Mesenchymal stem cell (in vitro differentiated cells and primary cell): ENCODE results near the gene PLPPR3.

ENCODE experiments used
- DNase-seq: peaks from one replicate; pipeline ENCODE4 v3.0.0-alpha.2; 2013
- H2AFZ ChIP-seq: one replicate; pipeline ENCODE4 v1.6.1; 2013; ENCODE audit warnings: low read depth, mild to moderate bottlenecking, control low read depth, inconsistent platforms, low read length, moderate library complexity
- H2AK5ac ChIP-seq: 2 replicates; pipeline ENCODE4 v1.6.1; 2013; ENCODE audit warnings: low read length, moderate library complexity, mild to moderate bottlenecking, inconsistent platforms; ENCODE audit not compliant: severe bottlenecking
- H2BK120ac ChIP-seq: one replicate; pipeline ENCODE4 v1.6.1; 2013; ENCODE audit warnings: low read depth, mild to moderate bottlenecking, inconsistent platforms, low read length, moderate library complexity
- H2BK12ac ChIP-seq, 2 experiments: one replicate each; pipeline ENCODE4 v1.6.1; 2013; ENCODE audit warnings: inconsistent platforms in 2 of 2, low read length in 2 of 2, mild to moderate bottlenecking in 2 of 2, moderate library complexity in 2 of 2, control low read depth in 1 of 2
- H2BK15ac ChIP-seq: one replicate; pipeline ENCODE4 v1.6.1; 2013; ENCODE audit warnings: mild to moderate bottlenecking, low read depth, inconsistent platforms; ENCODE audit not compliant: poor library complexity, severe bottlenecking
- H2BK5ac ChIP-seq: 2 replicates; pipeline ENCODE4 v1.6.1; 2013; ENCODE audit warnings: low read depth, mild to moderate bottlenecking, low read length, control low read depth, inconsistent platforms; ENCODE audit not compliant: poor library complexity, severe bottlenecking
- H3K14ac ChIP-seq, 2 experiments: one replicate each; pipeline ENCODE4 v1.6.1; 2013; ENCODE audit warnings: inconsistent platforms in 2 of 2, low read length in 2 of 2, control low read depth in 1 of 2, mild to moderate bottlenecking in 1 of 2, moderate library complexity in 1 of 2
- H3K18ac ChIP-seq, 2 experiments: one replicate each; pipeline ENCODE4 v1.6.1; 2013; ENCODE audit warnings: inconsistent platforms in 2 of 2, low read length in 2 of 2, control low read depth in 1 of 2, low read depth in 1 of 2, mild to moderate bottlenecking in 1 of 2
- H3K23ac ChIP-seq, 2 experiments: one replicate each; pipeline ENCODE4 v1.6.1; 2013; ENCODE audit warnings: inconsistent platforms in 2 of 2, low read length in 2 of 2, mild to moderate bottlenecking in 2 of 2, moderate library complexity in 2 of 2, control low read depth in 1 of 2
- H3K27ac ChIP-seq: 2 replicates; pipeline ENCODE4 v1.5.1; 2013; ENCODE audit warnings: mild to moderate bottlenecking, moderate library complexity, low read length, control low read depth, inconsistent platforms; ENCODE audit not compliant: poor library complexity, severe bottlenecking
- H3K27me3 ChIP-seq, 2 experiments: 2 replicates each; pipeline versions ENCODE4 v1.6.1 to v1.7.0; 2013; ENCODE audit warnings: low read length in 2 of 2, mild to moderate bottlenecking in 2 of 2, moderate library complexity in 2 of 2, control low read depth in 1 of 2, inconsistent platforms in 1 of 2; ENCODE audit not compliant: control insufficient read depth in 1 of 2, insufficient read depth in 1 of 2
- H3K36me3 ChIP-seq, 2 experiments: 2 replicates each; pipeline versions ENCODE4 v1.6.1 to v1.7.0; 2013; ENCODE audit warnings: low read length in 2 of 2, control low read depth in 1 of 2, inconsistent platforms in 1 of 2, low read depth in 1 of 2, mild to moderate bottlenecking in 1 of 2; ENCODE audit not compliant: insufficient read depth in 2 of 2, control insufficient read depth in 1 of 2
- H3K4ac ChIP-seq, 2 experiments: one replicate each; pipeline ENCODE4 v1.6.1; 2013; ENCODE audit warnings: inconsistent platforms in 2 of 2, low read length in 2 of 2, mild to moderate bottlenecking in 2 of 2, moderate library complexity in 2 of 2, control low read depth in 1 of 2, low read depth in 1 of 2
- H3K4me1 ChIP-seq: 2 replicates; pipeline ENCODE4 v1.6.1; 2013; ENCODE audit warnings: low read depth, low read length, control low read depth; ENCODE audit not compliant: control insufficient read depth, insufficient read depth
- H3K4me2 ChIP-seq: 2 replicates; pipeline ENCODE4 v1.6.1; 2013; ENCODE audit warnings: low read length, mild to moderate bottlenecking, inconsistent platforms; ENCODE audit not compliant: poor library complexity, severe bottlenecking
- H3K4me3 ChIP-seq, 2 experiments: 2 replicates each; pipeline versions ENCODE4 v1.5.1 to v1.7.0; 2013; ENCODE audit warnings: low read length in 2 of 2, mild to moderate bottlenecking in 2 of 2, control low read depth in 1 of 2, low read depth in 1 of 2; ENCODE audit not compliant: insufficient read depth in 1 of 2
- H3K79me1 ChIP-seq: replicated peaks from 2 replicates; pipeline ENCODE4 v1.6.1; 2013; ENCODE audit warnings: mild to moderate bottlenecking, control low read depth, low read length, inconsistent platforms; ENCODE audit not compliant: poor library complexity, severe bottlenecking
- H3K9ac ChIP-seq: 2 replicates; pipeline ENCODE4 v1.7.0; 2013; ENCODE audit warnings: mild to moderate bottlenecking, low read length, moderate library complexity
- H3K9me3 ChIP-seq: 2 replicates; pipeline ENCODE4 v1.7.0; 2013; ENCODE audit warnings: mild to moderate bottlenecking, low read length; ENCODE audit not compliant: control insufficient read depth
- H4K8ac ChIP-seq: one replicate; pipeline ENCODE4 v1.6.1; 2013; ENCODE audit warnings: inconsistent platforms, mild to moderate bottlenecking, low read length, moderate library complexity
- H4K91ac ChIP-seq: one replicate; pipeline ENCODE4 v1.6.1; 2013; ENCODE audit warnings: mild to moderate bottlenecking, low read length, inconsistent platforms
- WGBS: methylation state at CpG from one replicate; pipeline ENCODE4 v1.1.7; 2013; ENCODE audit warnings: mixed read lengths; 5-methylcytosine and 5-hydroxymethylcytosine counted together

PLPPR3 gene

GRCh38 chr19:782185-782877, 39.4 kb downstream of the PLPPR3 start:
- Histone ChIP-seq H3K9ac (peak overlapping the region; percentile 41), H4K8ac (peak overlapping the region; percentile 74), H3K23ac (peak overlapping the region in 1 of 2 experiments; percentile 83), H3K18ac (peak overlapping the region; percentile 93 to 98), H2BK120ac (peak overlapping the region; percentile 94), H3K4me2 (peak overlapping the region; percentile 70), H2BK15ac (peak overlapping the region; percentile 77), H2BK5ac (no peak overlapping the region), H3K27ac (peak overlapping the region; percentile 90), H2AFZ (peak overlapping the region; percentile 77), H3K14ac (peak overlapping the region in 1 of 2 experiments; percentile 97), H3K79me1 (peaks cover 8% of the 10 kb centered on the region), H3K9me3 (no peaks in the 10 kb centered on the region), H2AK5ac (peak overlapping the region; percentile 51), H3K4me1 (peaks cover 28% of the 10 kb centered on the region), H4K91ac (peak overlapping the region; percentile 93), H3K27me3 (no peaks in the 10 kb centered on the region), H2BK12ac (peak overlapping the region; percentile 85 to 100), H3K4ac (peak overlapping the region; percentile 69 to 97), H3K4me3 (peak overlapping the region in 1 of 2 experiments; percentile 37), H3K36me3 (no peaks in the 10 kb centered on the region)
- DNase-seq = peak; percentile 58
- WGBS = 4% methylated on average over 23 of the region's 29 CpGs

DNA sequence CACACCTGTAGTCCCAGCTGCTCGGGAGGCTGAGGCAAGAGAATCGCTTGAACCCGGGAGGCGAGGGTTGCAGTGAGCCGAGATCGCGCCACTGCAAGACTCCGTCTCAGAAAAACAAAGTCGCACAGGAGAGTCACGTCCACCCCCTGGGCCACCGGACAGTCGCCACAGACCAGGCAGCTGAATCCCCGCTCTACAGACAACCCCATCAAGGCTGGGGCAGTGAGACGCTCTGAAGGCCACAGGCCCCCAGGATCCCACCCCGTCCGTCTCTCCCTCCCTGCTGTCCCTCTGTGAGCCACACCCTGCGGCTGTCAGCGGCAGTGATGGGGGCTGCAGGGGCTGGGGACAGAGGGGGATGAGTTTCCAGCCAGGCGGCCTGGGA, 40.0 kb downstream of the PLPPR3 start:
- H3K9me3 ChIP-seq = no peaks in the 10 kb centered on the region
- H3K4me2 ChIP-seq = no peak overlapping the region
- H4K8ac ChIP-seq = peak overlapping the region; percentile 74
- H2BK12ac ChIP-seq = peak overlapping the region; percentile 85 to 100
- peaks cover 28% of the 10 kb centered on the region for H3K4me1 ChIP-seq
- H2BK120ac ChIP-seq = peak overlapping the region; percentile 75
- peak overlapping the region in 1 of 2 experiments; percentile 83 for H3K23ac ChIP-seq
- no peak for DNase-seq
- H2AK5ac ChIP-seq = peak overlapping the region; percentile 51
- H3K4ac ChIP-seq = peak overlapping the region; percentile 69 to 97
- no peak overlapping the region for H2AFZ ChIP-seq
- H3K14ac ChIP-seq = peak overlapping the region in 1 of 2 experiments; percentile 97
- no peak overlapping the region for H3K27ac ChIP-seq
- H2BK15ac ChIP-seq = peak overlapping the region; percentile 29
- no peak overlapping the region for H2BK5ac ChIP-seq
- WGBS = 91% methylated on average over 16 of the region's 19 CpGs
- peaks cover 8% of the 10 kb centered on the region for H3K79me1 ChIP-seq
- no peaks in the 10 kb centered on the region for H3K27me3 ChIP-seq
- no peaks in the 10 kb centered on the region for H3K36me3 ChIP-seq
- no peak overlapping the region for H3K4me3 ChIP-seq
- H4K91ac ChIP-seq = peak overlapping the region; percentile 93
- H3K18ac ChIP-seq = peak overlapping the region; percentile 93 to 98
- no peak overlapping the region for H3K9ac ChIP-seq

DNA sequence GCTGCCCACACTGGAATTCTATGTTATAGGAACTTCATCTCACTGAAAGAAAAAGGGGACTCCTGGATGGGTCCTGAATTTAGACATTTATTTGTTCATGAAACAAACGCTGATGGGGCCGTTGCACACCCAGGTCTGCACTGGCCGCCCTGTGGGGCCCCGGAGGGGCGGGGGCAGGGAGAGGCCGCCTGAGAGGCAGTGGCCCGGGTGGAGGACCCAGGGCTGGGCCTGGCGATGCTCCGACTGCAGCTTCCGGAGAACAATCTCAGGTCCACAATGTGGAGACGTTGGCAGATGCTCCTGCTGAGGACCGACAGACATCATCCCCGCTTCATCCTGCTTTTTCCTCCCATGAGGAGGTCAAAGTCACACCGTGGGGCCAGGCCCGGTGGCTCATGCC, 40.8 kb downstream of the PLPPR3 start:
- no peak overlapping the region for H3K4me2 ChIP-seq
- H2AK5ac ChIP-seq = peak overlapping the region; percentile 26
- DNase-seq = no peak
- H2BK15ac ChIP-seq = no peak overlapping the region
- no peak overlapping the region for H3K9ac ChIP-seq
- H3K4me1 ChIP-seq = peaks cover 33% of the 10 kb centered on the region
- H3K18ac ChIP-seq = peak overlapping the region in 1 of 2 experiments; percentile 56
- no peak overlapping the region for H2BK5ac ChIP-seq
- H2AFZ ChIP-seq = no peak overlapping the region
- H3K27me3 ChIP-seq = no peaks in the 10 kb centered on the region
- peak overlapping the region; percentile 16 for H4K91ac ChIP-seq
- 94% methylated on average over 15 of the region's 15 CpGs for WGBS
- no peak overlapping the region for H4K8ac ChIP-seq
- H3K27ac ChIP-seq = no peak overlapping the region
- no peak overlapping the region for H3K23ac ChIP-seq
- H3K4me3 ChIP-seq = no peak overlapping the region
- peak overlapping the region in 1 of 2 experiments; percentile 48 for H3K14ac ChIP-seq
- H2BK120ac ChIP-seq = no peak overlapping the region
- peaks cover 8% of the 10 kb centered on the region for H3K79me1 ChIP-seq
- no peaks in the 10 kb centered on the region for H3K9me3 ChIP-seq
- H2BK12ac ChIP-seq = peak overlapping the region in 1 of 2 experiments; percentile 46
- no peaks in the 10 kb centered on the region for H3K36me3 ChIP-seq
- H3K4ac ChIP-seq = no peak overlapping the region

GRCh38 chr19:778910-779653, 42.7 kb downstream of the PLPPR3 start:
- H3K4ac ChIP-seq = peak overlapping the region; percentile 45 to 98
- no peaks in the 10 kb centered on the region for H3K9me3 ChIP-seq
- H4K8ac ChIP-seq = peak overlapping the region; percentile 82
- peak overlapping the region; percentile 15 for H2BK15ac ChIP-seq
- peak overlapping the region; percentile 77 for H3K9ac ChIP-seq
- peaks cover 5% of the 10 kb centered on the region for H3K79me1 ChIP-seq
- no peaks in the 10 kb centered on the region for H3K27me3 ChIP-seq
- peaks cover 31% of the 10 kb centered on the region for H3K4me1 ChIP-seq
- peak overlapping the region; percentile 84 for H3K27ac ChIP-seq
- peak overlapping the region in 1 of 2 experiments; percentile 28 for H3K4me3 ChIP-seq
- peak overlapping the region; percentile 67 for H2AK5ac ChIP-seq
- DNase-seq = peak; percentile 98
- H4K91ac ChIP-seq = peak overlapping the region; percentile 100
- WGBS = 61% methylated on average over 36 of the region's 36 CpGs
- peak overlapping the region in 1 of 2 experiments; percentile 22 for H3K14ac ChIP-seq
- H3K23ac ChIP-seq = no peak overlapping the region
- peak overlapping the region; percentile 99 for H2BK12ac ChIP-seq
- H2AFZ ChIP-seq = peak overlapping the region; percentile 73
- no peak overlapping the region for H3K4me2 ChIP-seq
- peak overlapping the region; percentile 68 for H2BK5ac ChIP-seq
- peak overlapping the region; percentile 90 for H2BK120ac ChIP-seq
- no peaks in the 10 kb centered on the region for H3K36me3 ChIP-seq
- H3K18ac ChIP-seq = peak overlapping the region; percentile 85 to 96
